Ramos (cell line): ENCODE data around the gene ZNF98.

ENCODE experiments used
- in situ Hi-C: fragments of 300-500 bp; cut with MboI; formaldehyde crosslinking; loops from one replicate; pipeline ENCODE4 v1.14.3; 2022; ENCODE audit warnings: low sequenced_read_pairs; ENCODE audit not compliant: unreplicated experiment

The ZNF98 gene

GRCh38 chr19:22422211-22422610 is at the start of gene ZNF98:
Gene ZNF98 (minus strand): TSS chr19:22422346. CDS start chr19:22422224, 122 bp downstream.
- in situ Hi-C loops: no loop called here

GRCh38 chr19:22446605-22447004 is 24.5 kb upstream of the ZNF98 start:
- in situ Hi-C loops: no loop called here

DNA sequence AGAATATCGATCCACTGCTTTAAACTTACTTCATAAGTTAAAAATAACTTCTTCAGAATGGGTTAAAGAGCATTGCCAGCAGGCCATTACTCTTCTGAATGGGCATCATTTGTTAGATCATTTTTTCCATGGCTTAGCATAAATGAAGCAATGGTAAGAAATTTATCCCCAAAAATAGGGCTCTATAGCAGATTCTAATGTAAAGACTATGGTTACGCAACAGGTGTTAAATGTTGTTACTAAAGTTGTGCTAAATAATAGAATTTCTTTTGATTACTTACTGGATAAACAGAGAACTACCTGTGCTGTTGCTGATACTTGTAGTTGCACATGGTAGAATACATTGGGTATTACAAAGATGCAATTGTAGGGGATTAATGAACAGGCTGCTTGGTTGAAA is 15.9 kb upstream of the ZNF98 start:
- in situ Hi-C loops: no loop called here

DNA sequence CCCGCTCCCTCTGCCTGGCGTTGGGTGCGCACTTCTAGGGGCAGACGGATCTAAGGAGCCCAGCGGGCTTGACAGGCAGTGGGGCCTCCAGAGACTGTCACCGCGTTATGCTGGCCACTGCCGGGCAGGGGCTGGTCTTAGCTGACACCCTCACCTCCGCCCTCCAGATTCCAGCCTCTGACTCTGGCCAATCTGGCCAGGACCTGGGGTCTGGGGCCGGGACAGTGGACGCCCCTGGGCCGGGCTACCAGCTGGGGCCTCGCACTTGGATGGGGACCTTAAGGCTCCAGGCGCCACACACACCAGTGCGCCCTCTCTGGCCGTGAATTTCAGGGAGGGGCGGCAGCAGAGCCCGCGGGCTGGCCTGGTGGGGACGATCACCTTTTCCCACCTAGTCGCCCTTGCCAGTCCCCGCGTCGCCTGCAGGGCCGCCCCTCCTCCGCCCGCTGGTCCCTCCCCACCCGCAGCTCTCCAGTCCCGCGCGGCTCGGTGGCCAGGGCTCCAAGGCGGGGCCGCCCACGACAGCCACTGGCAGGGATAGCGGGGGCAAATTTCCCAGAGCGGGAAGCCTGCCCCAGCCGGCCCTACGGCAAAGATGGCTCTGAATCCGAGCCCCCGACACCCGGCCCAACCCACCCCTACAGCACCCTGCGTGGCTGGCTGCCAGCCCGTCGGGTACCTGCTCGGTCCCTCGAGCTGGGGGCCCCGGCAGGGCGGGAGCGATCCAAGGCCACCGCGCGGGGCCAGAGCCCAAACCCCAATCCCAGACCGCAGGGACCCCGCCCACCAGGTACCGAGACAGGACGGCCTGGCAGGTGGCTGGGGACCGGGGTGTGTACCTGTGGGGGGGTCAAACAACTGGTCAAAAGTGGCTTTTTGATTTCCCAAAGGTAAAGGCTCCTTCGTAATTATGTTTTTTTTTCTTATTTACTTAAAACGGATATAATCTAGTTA is 6.1 kb upstream of the ZNF98 start:
- in situ Hi-C loops: no loop called here

GRCh38 chr19:22427547-22427946 is 5.4 kb upstream of the ZNF98 start:
- in situ Hi-C loops: no loop called here

DNA sequence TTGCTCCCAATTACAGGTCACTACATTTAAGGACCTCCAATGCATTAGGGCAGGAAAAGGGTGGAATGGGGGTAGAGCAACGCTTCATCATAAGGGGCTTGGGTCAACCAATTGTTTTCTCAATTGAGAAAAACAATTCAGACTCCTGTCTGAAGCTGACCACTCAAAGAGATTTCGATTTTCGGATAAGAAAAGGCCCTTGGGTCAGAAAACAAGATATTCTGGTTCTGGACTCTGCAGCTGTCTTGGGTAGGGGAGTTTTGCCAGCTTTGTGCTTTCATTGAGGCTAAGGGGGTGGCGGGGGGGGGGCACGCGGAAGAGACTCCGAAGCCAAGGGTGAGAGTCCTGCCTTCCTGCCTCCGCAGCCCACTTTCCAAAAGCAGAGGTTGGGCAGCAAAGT is 4.8 kb upstream of the ZNF98 start:
- in situ Hi-C loops: no loop called here

DNA sequence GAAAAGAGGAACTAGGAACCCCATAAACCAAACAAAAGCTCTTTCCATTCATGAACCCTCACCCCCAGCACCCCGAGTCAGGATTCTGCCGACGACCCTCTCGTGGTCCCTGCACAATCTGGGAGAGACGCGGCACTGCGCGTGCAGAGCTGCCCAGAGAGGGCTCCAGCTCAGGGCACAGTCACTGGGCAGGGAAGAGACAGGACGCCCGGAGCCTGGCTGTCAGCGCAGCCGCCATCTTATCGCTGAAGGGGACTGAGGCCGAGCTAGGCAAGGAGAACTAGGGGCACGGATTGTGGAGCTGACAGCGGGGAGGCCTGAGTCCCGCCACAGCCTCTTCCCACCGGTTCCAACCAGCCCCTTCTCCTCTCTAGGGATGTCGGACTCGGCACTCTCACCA is 349 bp downstream of the ZNF98 start:
- in situ Hi-C loops: no loop called here

DNA sequence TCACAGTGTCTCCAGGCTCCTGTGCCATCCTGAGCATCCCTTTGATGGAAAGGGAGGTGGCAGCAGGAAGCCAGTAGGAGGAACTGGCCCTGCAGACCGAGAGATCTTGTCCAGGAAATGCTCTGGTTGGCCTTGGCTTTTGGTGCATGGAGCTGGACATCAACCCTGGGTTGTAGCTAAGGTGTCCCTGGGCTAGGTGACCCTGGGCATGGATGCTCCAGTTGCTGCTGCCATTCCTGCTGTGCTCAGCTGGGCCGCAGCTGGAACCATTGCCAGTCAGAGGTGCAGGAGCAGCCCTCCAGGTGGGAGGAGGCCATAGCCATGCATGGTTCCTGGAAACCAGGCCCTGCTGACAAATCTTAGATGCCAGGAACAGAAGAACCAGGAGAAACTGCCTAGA is 67.5 kb downstream of the ZNF98 start:
- in situ Hi-C loops: no loop called here
